HepG2 (cell line): ENCODE measurements around the gene TCN2. TPM values are rescaled to one million over a fixed set of nuclear protein-coding genes. Genes with fewer than 3 reads are reported as not detected.

Experiments
- ATAC-seq: fragments of 200-7000 bp; cut with Tn5 transposase; 3 replicates; pipeline ENCODE4 v1.9.1; 2020; ENCODE audit warnings: mild to moderate bottlenecking, moderate library complexity
- BruUV-seq: library from RNA; stranded (reverse); fragments of 400-500 nt; replicated peaks from 2 replicates; lab custom pipeline; 2021; lab: Mats Ljungman, UMichigan
- CTCF ChIA-PET: fragments of 300-600 bp; formaldehyde crosslinking; extraction: SDS; loops from one replicate; lab custom pipeline; 2021; ENCODE audit warnings: low total read pairs, inconsistent platforms, low intra/inter-chr PET ratio; lab: Yijun Ruan, JAX
- POLR2A ChIA-PET: fragments of 350-600 bp; sonication (Branson Sonifier 250); formaldehyde crosslinking; loops from one replicate; lab custom pipeline; 2020; ENCODE audit warnings: antibody characterized with exemption, inconsistent platforms; lab: Yijun Ruan, JAX
- DNase-seq: peaks from one replicate; pipeline ENCODE4 v3.0.0-alpha.2; 2015; ENCODE audit warnings: low spot score
- FAIRE-seq: peaks from 3 replicates; lab custom pipeline; 2011; peaks lifted over from hg19 to GRCh38; lab: Jason Lieb, UNC
- H2AFZ ChIP-seq: one replicate; pipeline ENCODE4 v1.6.1; 2011; ENCODE audit warnings: low read length, inconsistent platforms
- H3K27ac ChIP-seq: fragments of 300-600 bp; 3 replicates; pipeline ENCODE4 v1.8.0; 2011; ENCODE audit warnings: mixed run types, mild to moderate bottlenecking, mixed read lengths, low read length, inconsistent platforms; ENCODE audit not compliant: insufficient read depth; ENCODE audit errors: extremely low read length
- H3K27me3 ChIP-seq, 2 experiments: fragments of 200-600 bp in 1 of 2; 2 replicates in 1 of 2; 3 replicates in 1 of 2; pipeline versions ENCODE4 v1.6.0 to v1.8.0; 2011; ENCODE audit warnings: low read length in 2 of 2, mild to moderate bottlenecking in 2 of 2, moderate library complexity in 2 of 2, inconsistent platforms in 1 of 2; ENCODE audit not compliant: insufficient read depth in 2 of 2, control insufficient read depth in 1 of 2
- H3K36me3 ChIP-seq, 2 experiments: fragments of 200-600 bp in 1 of 2; replicated peaks in 1 of 2; 2 replicates in 1 of 2; 3 replicates in 1 of 2; pipeline versions ENCODE4 v1.5.1 to v1.8.0; 2011; ENCODE audit warnings: low read length in 2 of 2, inconsistent platforms in 1 of 2; ENCODE audit not compliant: insufficient read depth in 2 of 2, control insufficient read depth in 1 of 2
- H3K4me1 ChIP-seq: 2 replicates; pipeline ENCODE4 v1.5.1; 2012; ENCODE audit warnings: low read length, inconsistent platforms; ENCODE audit not compliant: insufficient read depth
- H3K4me2 ChIP-seq: 2 replicates; pipeline ENCODE4 v1.6.0; 2011; ENCODE audit warnings: low read depth, low read length, inconsistent platforms
- H3K4me3 ChIP-seq, 3 experiments: fragments of 200-600 bp in 1 of 3; sonication (generic), shearing (Covaris generic) in 1 of 3; replicated peaks in 1 of 3; 2 replicates each; pipeline ENCODE4 v1.5.1; 2011 to 2016; ENCODE audit warnings: low read length in 3 of 3, inconsistent platforms in 2 of 3, low read depth in 2 of 3, mild to moderate bottlenecking in 2 of 3, control low read depth in 1 of 3, mixed read lengths in 1 of 3; ENCODE audit not compliant: insufficient read depth in 1 of 3
- H3K79me2 ChIP-seq: one replicate; pipeline ENCODE4 v1.6.1; 2011; ENCODE audit warnings: low read length, inconsistent platforms; ENCODE audit not compliant: insufficient read depth
- H3K9ac ChIP-seq: 2 replicates; pipeline ENCODE4 v1.6.0; 2011; ENCODE audit warnings: mild to moderate bottlenecking, low read depth, low read length, inconsistent platforms; ENCODE audit not compliant: insufficient read depth
- H3K9me3 ChIP-seq: 2 replicates; pipeline ENCODE4 v1.5.1; 2012; ENCODE audit warnings: mild to moderate bottlenecking, low read length
- H4K20me1 ChIP-seq: 2 replicates; pipeline ENCODE4 v1.6.0; 2011; ENCODE audit warnings: inconsistent platforms, mild to moderate bottlenecking, low read length, moderate library complexity; ENCODE audit not compliant: insufficient read depth
- CAMTA2 ChIP-seq: sonication (generic); formaldehyde crosslinking; IDR thresholded peaks from 2 replicates; pipeline ENCODE4 v1.4.0; 2020; ENCODE audit warnings: mild to moderate bottlenecking, missing genetic modification reagents, borderline replicate concordance
- FIP1L1 ChIP-seq: fragments of 200-400 bp; formaldehyde crosslinking; IDR thresholded peaks from 2 replicates; pipeline ENCODE4 v1.6.1; 2018; ENCODE audit warnings: low read depth, mild to moderate bottlenecking, low read length, moderate library complexity, borderline replicate concordance; ENCODE audit not compliant: insufficient read depth
- HNRNPLL ChIP-seq: fragments of 200-400 bp; formaldehyde crosslinking; IDR thresholded peaks from 2 replicates; pipeline ENCODE4 v1.6.1; 2017; ENCODE audit warnings: mild to moderate bottlenecking, low read depth, low read length; ENCODE audit not compliant: poor library complexity, severe bottlenecking
- MXI1 ChIP-seq: IDR thresholded peaks from 3 replicates; pipeline ENCODE4 v1.6.1; 2012; ENCODE audit warnings: low read depth, low read length, inconsistent platforms, borderline replicate concordance
- NFRKB ChIP-seq: fragments of 450-650 bp; IDR thresholded peaks from 2 replicates; pipeline ENCODE4 v1.6.1; 2017
- TCF12 ChIP-seq, 2 experiments: fragments of 450-650 bp in 1 of 2; sonication (generic) in 1 of 2; formaldehyde crosslinking in 1 of 2; IDR thresholded peaks; 2 replicates each; pipeline versions ENCODE4 v1.6.1 to v1.8.0; 2017 to 2022; ENCODE audit warnings: antibody characterized with exemption in 1 of 2, mild to moderate bottlenecking in 1 of 2, missing genetic modification reagents in 1 of 2, moderate library complexity in 1 of 2
- ZKSCAN5 ChIP-seq: sonication (generic); formaldehyde crosslinking; IDR thresholded peaks from 2 replicates; pipeline ENCODE4 v1.5.1; 2020; ENCODE audit warnings: mild to moderate bottlenecking, missing genetic modification reagents
- WGBS: methylation state at CpG from one replicate; pipeline ENCODE4 v1.1.6; 2017; ENCODE audit warnings: low lambda C conversion rate; 5-methylcytosine and 5-hydroxymethylcytosine counted together
- in situ Hi-C: cut with HindIII; loops from 2 replicates; pipeline ENCODE4 v1.10.0; 2017; ENCODE audit warnings: low pct_unique_long_range_greater_than_20kb; ENCODE audit not compliant: extremely low pct_ligation_motif_present
- intact Hi-C: fragments of 100-400 bp; cut with micrococcal nuclease; formaldehyde crosslinking; loops from one replicate; pipeline ENCODE4 v1.10.0; 2022; ENCODE audit not compliant: unreplicated experiment
- polyA plus RNA-seq, 8 experiments: library from polyadenylated mRNA; depleted of rRNA in 3 of 8; stranded (reverse) in 7 of 8; unstranded in 1 of 8; fragments of >200 nt; fragmentation: Illumina TruSeq in 4 of 8; extraction: Trizol in 4 of 8; gene quantifications; 2 replicates each; pipeline versions ENCODE4 v1.2.1 to v1.2.3, GENCODE V29; 2011 to 2016; ENCODE audit warnings: low read depth in 4 of 8, missing spikeins in 1 of 8, mixed read lengths in 1 of 8; ENCODE audit not compliant: insufficient read depth in 1 of 8
- total RNA-seq, 5 experiments: library from RNA; depleted of rRNA; stranded (reverse); fragments of >200 nt; fragmentation: Illumina TruSeq; extraction: Trizol; gene quantifications; 2 replicates each; pipeline ENCODE4 v1.2.3, GENCODE V29; 2016; ENCODE audit warnings: low read depth in 1 of 5
- TF ChIP-seq, protein P1 (sequence below): sonication (generic); formaldehyde crosslinking; conservative IDR thresholded peaks from 2 replicates; pipeline ENCODE4 v1.4.0; 2020; ENCODE audit warnings: mild to moderate bottlenecking, missing genetic modification reagents, moderate library complexity
- TF ChIP-seq, protein P2 (sequence below): sonication (generic); formaldehyde crosslinking; IDR thresholded peaks from 2 replicates; pipeline ENCODE4 v1.5.1; 2020; ENCODE audit warnings: mild to moderate bottlenecking, missing genetic modification reagents
- TF ChIP-seq, protein P3 (sequence below): sonication (generic); formaldehyde crosslinking; IDR thresholded peaks from 2 replicates; pipeline ENCODE4 v1.5.1; 2020; ENCODE audit warnings: mild to moderate bottlenecking, missing genetic modification reagents, moderate library complexity

The TCN2 gene
- total and polyA plus RNA-seq, 2 of the 13 experiments (the other 11 are each of a cell fraction or from before 2014, with no cell fraction given): 0.29 to 0.31 TPM

DNA sequence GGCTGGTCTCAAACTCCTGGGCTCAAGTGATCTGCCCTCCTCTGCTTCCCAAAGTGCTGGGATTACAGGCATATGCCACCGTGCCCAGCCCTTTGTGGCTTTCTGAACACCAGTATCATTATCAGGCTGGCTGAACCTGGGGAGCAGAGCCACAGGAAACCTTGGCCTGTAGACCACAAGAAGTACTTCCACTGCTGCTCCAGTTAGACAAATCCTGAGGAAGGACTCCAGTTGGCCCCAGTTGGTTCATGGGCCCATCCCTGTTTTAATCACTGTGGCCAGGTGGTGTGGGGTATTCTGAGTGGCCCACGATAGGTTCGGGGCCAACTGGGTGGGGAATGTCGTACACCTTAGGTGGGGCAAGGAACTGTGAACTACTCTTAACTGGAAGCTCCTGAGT lies 66.2 kb downstream of the TCN2 start:
- BruUV-seq: no TSS peak
- ATAC-seq (no peak), FAIRE-seq (no peak)
- H3K9me3 ChIP-seq: no peaks in the 10 kb centered on the region
- in situ Hi-C loops: no loop called here
- no peak overlapping the region for H3K27ac ChIP-seq
- H2AFZ ChIP-seq: no peak overlapping the region
- H3K4me3 ChIP-seq: no peak overlapping the region
- CTCF ChIA-PET: no interaction called here
- TF ChIP-seq HNRNPLL: no peak
- TF ChIP-seq CAMTA2: no peak
- no peak for TF ChIP-seq MXI1
- no peak for TF ChIP-seq TCF12 (IDR thresholded peaks at IDR 0.05)
- no peak for TF ChIP-seq TCF12 (CRISPR knock-in tag; IDR thresholded peaks at IDR 0.05)
- TF ChIP-seq, protein P1, sequence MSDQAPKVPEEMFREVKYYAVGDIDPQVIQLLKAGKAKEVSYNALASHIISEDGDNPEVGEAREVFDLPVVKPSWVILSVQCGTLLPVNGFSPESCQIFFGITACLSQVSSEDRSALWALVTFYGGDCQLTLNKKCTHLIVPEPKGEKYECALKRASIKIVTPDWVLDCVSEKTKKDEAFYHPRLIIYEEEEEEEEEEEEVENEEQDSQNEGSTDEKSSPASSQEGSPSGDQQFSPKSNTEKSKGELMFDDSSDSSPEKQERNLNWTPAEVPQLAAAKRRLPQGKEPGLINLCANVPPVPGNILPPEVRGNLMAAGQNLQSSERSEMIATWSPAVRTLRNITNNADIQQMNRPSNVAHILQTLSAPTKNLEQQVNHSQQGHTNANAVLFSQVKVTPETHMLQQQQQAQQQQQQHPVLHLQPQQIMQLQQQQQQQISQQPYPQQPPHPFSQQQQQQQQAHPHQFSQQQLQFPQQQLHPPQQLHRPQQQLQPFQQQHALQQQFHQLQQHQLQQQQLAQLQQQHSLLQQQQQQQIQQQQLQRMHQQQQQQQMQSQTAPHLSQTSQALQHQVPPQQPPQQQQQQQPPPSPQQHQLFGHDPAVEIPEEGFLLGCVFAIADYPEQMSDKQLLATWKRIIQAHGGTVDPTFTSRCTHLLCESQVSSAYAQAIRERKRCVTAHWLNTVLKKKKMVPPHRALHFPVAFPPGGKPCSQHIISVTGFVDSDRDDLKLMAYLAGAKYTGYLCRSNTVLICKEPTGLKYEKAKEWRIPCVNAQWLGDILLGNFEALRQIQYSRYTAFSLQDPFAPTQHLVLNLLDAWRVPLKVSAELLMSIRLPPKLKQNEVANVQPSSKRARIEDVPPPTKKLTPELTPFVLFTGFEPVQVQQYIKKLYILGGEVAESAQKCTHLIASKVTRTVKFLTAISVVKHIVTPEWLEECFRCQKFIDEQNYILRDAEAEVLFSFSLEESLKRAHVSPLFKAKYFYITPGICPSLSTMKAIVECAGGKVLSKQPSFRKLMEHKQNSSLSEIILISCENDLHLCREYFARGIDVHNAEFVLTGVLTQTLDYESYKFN: no peak
- TF ChIP-seq FIP1L1: no peak
- TF ChIP-seq, protein P2, sequence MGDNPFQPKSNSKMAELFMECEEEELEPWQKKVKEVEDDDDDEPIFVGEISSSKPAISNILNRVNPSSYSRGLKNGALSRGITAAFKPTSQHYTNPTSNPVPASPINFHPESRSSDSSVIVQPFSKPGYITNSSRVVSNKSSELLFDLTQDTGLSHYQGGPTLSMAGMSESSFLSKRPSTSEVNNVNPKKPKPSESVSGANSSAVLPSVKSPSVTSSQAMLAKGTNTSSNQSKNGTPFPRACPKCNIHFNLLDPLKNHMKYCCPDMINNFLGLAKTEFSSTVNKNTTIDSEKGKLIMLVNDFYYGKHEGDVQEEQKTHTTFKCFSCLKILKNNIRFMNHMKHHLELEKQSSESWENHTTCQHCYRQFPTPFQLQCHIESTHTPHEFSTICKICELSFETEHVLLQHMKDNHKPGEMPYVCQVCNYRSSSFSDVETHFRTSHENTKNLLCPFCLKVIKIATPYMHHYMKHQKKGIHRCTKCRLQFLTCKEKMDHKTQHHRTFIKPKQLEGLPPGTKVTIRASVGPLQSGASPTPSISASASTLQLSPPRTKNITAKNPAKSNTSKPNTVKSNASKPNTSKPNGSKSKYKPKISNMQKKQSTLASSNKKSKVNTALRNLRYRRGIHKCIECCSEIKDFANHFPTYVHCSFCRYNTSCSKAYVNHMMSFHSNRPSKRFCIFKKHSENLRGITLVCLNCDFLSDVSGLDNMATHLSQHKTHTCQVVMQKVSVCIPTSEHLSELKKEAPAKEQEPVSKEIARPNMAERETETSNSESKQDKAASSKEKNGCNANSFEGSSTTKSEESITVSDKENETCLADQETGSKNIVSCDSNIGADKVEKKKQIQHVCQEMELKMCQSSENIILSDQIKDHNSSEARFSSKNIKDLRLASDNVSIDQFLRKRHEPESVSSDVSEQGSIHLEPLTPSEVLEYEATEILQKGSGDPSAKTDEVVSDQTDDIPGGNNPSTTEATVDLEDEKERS (CRISPR knock-in tag): no peak
- no peak for TF ChIP-seq NFRKB
- TF ChIP-seq, protein P3, sequence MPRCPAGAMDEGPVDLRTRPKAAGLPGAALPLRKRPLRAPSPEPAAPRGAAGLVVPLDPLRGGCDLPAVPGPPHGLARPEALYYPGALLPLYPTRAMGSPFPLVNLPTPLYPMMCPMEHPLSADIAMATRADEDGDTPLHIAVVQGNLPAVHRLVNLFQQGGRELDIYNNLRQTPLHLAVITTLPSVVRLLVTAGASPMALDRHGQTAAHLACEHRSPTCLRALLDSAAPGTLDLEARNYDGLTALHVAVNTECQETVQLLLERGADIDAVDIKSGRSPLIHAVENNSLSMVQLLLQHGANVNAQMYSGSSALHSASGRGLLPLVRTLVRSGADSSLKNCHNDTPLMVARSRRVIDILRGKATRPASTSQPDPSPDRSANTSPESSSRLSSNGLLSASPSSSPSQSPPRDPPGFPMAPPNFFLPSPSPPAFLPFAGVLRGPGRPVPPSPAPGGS: no peak
- no peak for TF ChIP-seq ZKSCAN5 (CRISPR knock-in tag)
- TF ChIP-seq, all 625 proteins: peak for 0
- Histone ChIP-seq H3K4me2 (no peak overlapping the region), H3K36me3 (no peaks in the 10 kb centered on the region), H3K79me2 (no peaks in the 10 kb centered on the region), H3K27me3 (peaks cover 1 to 29% of the 10 kb centered on the region in 2 experiments; a peak in 3 of 5 replicates), H3K4me1 (peaks cover 6% of the 10 kb centered on the region), H3K9ac (no peak overlapping the region), H4K20me1 (no peaks in the 10 kb centered on the region)
- DNase-seq: no peak
- intact Hi-C loops: no loop called here
- POLR2A ChIA-PET: no interaction called here
- 8% methylated on average over 2 of the region's 4 CpGs for WGBS
